T-helper 9 cell (primary cell): ENCODE data around the gene P3H4.

Experiments
- DNase-seq: peaks from one replicate; pipeline ENCODE4 v3.0.0-alpha.2; 2020

Gene P3H4

DNA sequence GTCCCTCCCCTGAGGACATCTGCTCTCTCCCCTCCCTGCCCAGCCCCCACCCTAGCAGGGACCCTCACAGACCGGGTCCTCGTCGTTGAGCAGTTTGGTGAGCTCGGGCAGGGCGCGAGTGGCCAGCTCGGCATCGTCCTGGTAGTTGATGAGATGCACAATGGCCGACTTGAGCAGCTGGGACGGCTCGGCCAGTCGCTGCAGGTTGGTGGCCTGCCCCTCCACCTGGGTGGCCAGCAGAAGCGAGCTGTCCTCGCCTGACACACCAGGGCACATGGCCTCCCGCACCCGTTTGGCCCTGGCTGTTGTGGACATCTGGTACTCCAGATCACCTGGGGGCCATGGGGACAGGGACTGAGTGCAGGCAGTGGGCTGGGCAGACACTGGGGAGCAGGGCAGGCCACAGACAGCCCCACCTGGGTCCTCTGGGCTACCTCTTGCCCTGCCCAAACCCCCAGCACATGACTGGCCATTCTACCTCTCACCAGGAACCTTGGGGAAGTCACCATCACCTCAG lies 42.3 kb downstream of the P3H4 start:
- no peak for DNase-seq

- no peak for DNase-seq
Measured at GRCh38 chr17:41768682-41769288, 43.0 kb downstream of the P3H4 start.

GRCh38 chr17:41767324-41768042 lies 44.3 kb downstream of the P3H4 start:
- DNase-seq, result no peak

- no peak for DNase-seq
Measured at GRCh38 chr17:41766135-41766534, 45.6 kb downstream of the P3H4 start.

DNA sequence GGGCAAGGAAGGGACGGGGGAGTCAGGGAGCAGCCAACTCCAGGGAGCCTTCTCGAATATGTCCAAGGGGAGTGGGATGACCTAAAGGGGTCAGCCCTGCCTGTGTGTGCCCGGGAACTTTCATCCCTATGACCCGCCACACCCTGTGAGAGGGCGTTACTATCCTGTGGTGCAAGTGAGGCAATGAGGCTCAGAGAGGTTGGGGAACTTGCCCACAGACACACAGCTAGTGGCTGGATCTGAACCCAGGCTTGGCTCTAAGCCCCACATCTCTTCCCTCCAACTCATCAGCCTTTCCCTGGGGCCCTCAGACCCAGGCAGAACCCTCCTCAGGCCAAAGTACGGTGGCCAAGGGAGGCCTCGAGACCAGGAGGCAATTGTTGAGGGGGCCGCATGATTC lies 48.4 kb downstream of the P3H4 start:
- DNase-seq, result no peak

- DNase-seq, result no peak
Measured at GRCh38 chr17:41762841-41763240, 48.9 kb downstream of the P3H4 start.

GRCh38 chr17:41762391-41762790 lies 49.4 kb downstream of the P3H4 start:
- no peak for DNase-seq

- no peak for DNase-seq
Measured at GRCh38 chr17:41760878-41761277, 50.9 kb downstream of the P3H4 start.

GRCh38 chr17:41758601-41759000 lies 53.1 kb downstream of the P3H4 start:
- DNase-seq, result no peak

- DNase-seq, result no peak
Measured at GRCh38 chr17:41754066-41754465, 57.7 kb downstream of the P3H4 start.
